ENCODE measurements around the gene TLCD1. TPM values are rescaled to one million over a fixed set of nuclear protein-coding genes. Genes with fewer than 3 reads are reported as not detected.
A peak's percentile ranks its signal among the peaks of the same experiment; 100 is the strongest.

The TLCD1 gene
- total and polyA plus RNA-seq, 2 experiments from 2014 or later, result 26.5 to 47.0 TPM

DNA sequence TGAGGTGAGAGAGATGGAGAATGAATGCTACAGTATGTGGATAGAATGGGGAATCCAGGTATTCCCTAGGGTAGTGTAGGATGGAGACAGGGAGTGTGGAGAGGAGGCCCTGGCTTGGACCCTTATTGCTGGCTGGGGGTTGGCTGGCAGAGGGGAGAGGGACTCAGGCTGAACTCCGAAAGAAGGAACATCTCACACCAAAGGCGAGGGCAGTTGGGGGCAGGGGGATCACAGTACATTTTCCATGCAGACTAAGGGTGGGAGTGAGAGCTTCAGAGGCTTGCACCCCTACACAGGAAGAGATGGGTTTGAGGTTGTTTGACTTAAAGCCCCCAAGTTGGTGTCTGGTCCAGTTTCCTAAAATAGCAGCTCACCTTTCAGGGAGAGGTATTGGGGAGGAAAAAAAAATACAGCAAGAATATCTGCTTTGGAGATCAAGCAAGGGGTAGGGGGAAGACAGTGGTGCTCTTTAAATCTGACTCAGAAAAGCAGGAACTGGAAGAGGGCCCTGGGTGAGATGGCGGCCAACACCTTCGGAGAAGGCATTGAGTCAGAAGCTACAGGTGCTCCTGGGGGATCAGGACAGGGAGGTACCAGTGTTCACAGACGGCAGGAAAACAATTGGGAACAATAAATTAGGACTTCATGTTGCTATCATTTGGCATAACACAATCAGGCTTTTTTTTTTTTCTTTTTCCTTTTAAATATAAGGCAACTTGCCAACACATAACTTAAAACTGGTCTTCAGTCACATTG is 30.2 kb upstream of the TLCD1 start:
- Histone ChIP-seq H3K4me2 (no peak overlapping the region; the same call in 1 of the 2 replicates), H3K4me1 (ENCODE audit: insufficient read depth) (peaks cover 28% of the 10 kb centered on the region), H3K9me2 (ENCODE audit: insufficient read depth) (no peaks in the 10 kb centered on the region), H3K27ac (ENCODE audit: low read depth) (0 out of 2 replicates have a peak overlapping the region, but pooled peaks have one; percentile 20), H3K4me3 (no peak overlapping the region), H4K20me1 (replicated peaks; ENCODE audit: insufficient read depth) (peaks cover 14% of the 10 kb centered on the region), H2AFZ (no peak overlapping the region), H3K36me3 (ENCODE audit: insufficient read depth) (peaks cover 10% of the 10 kb centered on the region; the same call in 1 of the 2 replicates), H3K27me3 (ENCODE audit: insufficient read depth) (no peaks in the 10 kb centered on the region), H3F3A (replicated peaks; ENCODE audit: low read depth) (peaks cover 56% of the 10 kb centered on the region), H3K79me2 (replicated peaks; ENCODE audit: insufficient read depth) (peaks cover 8% of the 10 kb centered on the region; the same call in 1 of the 2 replicates)
- TF ChIP-seq, protein P1, sequence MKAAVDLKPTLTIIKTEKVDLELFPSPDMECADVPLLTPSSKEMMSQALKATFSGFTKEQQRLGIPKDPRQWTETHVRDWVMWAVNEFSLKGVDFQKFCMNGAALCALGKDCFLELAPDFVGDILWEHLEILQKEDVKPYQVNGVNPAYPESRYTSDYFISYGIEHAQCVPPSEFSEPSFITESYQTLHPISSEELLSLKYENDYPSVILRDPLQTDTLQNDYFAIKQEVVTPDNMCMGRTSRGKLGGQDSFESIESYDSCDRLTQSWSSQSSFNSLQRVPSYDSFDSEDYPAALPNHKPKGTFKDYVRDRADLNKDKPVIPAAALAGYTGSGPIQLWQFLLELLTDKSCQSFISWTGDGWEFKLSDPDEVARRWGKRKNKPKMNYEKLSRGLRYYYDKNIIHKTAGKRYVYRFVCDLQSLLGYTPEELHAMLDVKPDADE (IDR thresholded peaks at IDR 0.05), result no peak
- TF ChIP-seq JUNB (IDR thresholded peaks at IDR 0.05; ENCODE audit: unreplicated experiment) (no peak), REST (IDR thresholded peaks at IDR 0.05; ENCODE audit: unreplicated experiment) (no peak), CREB1 (CRISPR knock-in tag; IDR thresholded peaks at IDR 0.05; ENCODE audit: low read depth) (no peak), POLR2AphosphoS5 (IDR thresholded peaks at IDR 0.05; ENCODE audit: low read depth) (no peak), ZNF331 (CRISPR knock-in tag; IDR thresholded peaks at IDR 0.05; ENCODE audit: low read depth) (no peak), NANOG (IDR thresholded peaks at IDR 0.05; ENCODE audit: borderline replicate concordance) (no peak), ZNF114 (CRISPR knock-in tag; IDR thresholded peaks at IDR 0.05) (no peak), STAT1 (IDR thresholded peaks at IDR 0.05; ENCODE audit: unreplicated experiment) (no peak), EZH2phosphoT487 (IDR thresholded peaks at IDR 0.05; ENCODE audit: unreplicated experiment) (no peak), EZH2 (IDR thresholded peaks at IDR 0.05; ENCODE audit: low read depth, unreplicated experiment) (no peak), ZNF462 (CRISPR knock-in tag; IDR thresholded peaks at IDR 0.05) (no peak)
- TF ChIP-seq, protein P2, sequence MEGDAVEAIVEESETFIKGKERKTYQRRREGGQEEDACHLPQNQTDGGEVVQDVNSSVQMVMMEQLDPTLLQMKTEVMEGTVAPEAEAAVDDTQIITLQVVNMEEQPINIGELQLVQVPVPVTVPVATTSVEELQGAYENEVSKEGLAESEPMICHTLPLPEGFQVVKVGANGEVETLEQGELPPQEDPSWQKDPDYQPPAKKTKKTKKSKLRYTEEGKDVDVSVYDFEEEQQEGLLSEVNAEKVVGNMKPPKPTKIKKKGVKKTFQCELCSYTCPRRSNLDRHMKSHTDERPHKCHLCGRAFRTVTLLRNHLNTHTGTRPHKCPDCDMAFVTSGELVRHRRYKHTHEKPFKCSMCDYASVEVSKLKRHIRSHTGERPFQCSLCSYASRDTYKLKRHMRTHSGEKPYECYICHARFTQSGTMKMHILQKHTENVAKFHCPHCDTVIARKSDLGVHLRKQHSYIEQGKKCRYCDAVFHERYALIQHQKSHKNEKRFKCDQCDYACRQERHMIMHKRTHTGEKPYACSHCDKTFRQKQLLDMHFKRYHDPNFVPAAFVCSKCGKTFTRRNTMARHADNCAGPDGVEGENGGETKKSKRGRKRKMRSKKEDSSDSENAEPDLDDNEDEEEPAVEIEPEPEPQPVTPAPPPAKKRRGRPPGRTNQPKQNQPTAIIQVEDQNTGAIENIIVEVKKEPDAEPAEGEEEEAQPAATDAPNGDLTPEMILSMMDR (conservative IDR thresholded peaks at IDR 0.05; ENCODE audit: low read depth in 2 of 2), result no peak
- no peak for ATAC-seq
- no peaks in the 10 kb centered on the region; the same call in 2 of the 3 replicates for H3K9me3 Mint-ChIP-seq
- no peak for DNase-seq (ENCODE audit: low spot score)
- peak overlapping the region; percentile 11 for H3K27ac Mint-ChIP-seq
- H3K27me3 Mint-ChIP-seq (ENCODE audit: insufficient read depth, low read depth, poor library complexity), result peaks cover 42% of the 10 kb centered on the region
- no peak overlapping the region; the same call in 2 of the 3 replicates for H3K4me3 Mint-ChIP-seq
- peaks cover 49% of the 10 kb centered on the region for H3K4me1 Mint-ChIP-seq
- peaks cover 60% of the 10 kb centered on the region for H3K36me3 Mint-ChIP-seq (ENCODE audit: low read depth)

All from GM23338 (cell line).